Measurements from ENCODE around the gene GRK4.
"Not testable (repeated sequence)": the region's sequence is repeated elsewhere in the genome, so short reads cannot be mapped to it uniquely, and the experiment has no call there.

GRK4 gene

GRCh38 chr4:3043282-3044020 is 80.1 kb downstream of the GRK4 start:
- DNase-seq = no peak

- no peak for DNase-seq
Observed at GRCh38 chr4:3044870-3045819, 81.8 kb downstream of the GRK4 start.

DNA sequence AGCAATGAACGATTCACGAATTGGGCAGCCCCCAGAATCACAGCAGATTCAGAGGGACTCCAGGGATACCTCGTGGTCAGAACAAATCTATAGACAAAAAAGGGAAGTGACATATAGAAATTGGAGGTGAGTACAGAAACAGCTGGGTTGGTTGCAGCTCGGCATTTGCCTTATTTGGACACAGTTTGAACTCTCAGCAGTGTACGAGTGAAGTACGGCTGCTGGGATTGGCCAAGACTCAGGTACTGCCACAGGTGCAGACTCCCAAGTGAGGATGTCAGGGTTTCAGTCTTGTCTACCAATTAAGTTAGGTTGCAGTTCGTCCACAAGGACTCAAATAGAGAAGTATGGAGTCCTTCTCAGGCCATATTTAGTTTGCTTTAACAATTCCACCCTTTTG is 82.8 kb downstream of the GRK4 start:
- DNase-seq = no peak

DNA sequence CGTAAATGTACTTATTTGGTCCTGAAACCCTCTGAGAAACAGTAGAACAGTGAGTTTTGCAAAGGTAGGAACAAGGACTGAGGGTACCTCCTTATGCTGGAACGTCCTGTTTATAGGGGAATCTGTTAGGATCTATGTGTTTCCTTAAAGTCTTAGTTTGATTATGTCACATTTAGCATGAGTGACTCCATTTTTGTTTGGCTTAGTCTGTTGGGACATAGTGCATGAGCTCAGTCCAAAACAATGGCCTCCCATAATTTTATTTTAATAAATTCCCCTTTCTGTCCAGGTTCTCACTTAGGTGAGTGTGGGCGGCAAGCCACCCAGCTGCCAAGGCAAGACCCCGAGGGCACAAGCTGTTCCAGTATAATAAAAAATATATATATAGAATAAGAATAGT is 83.3 kb downstream of the GRK4 start:
- DNase-seq = no peak

- peak; percentile 56 for DNase-seq
Observed at GRCh38 chr4:3047464-3048286, 84.3 kb downstream of the GRK4 start.

DNA sequence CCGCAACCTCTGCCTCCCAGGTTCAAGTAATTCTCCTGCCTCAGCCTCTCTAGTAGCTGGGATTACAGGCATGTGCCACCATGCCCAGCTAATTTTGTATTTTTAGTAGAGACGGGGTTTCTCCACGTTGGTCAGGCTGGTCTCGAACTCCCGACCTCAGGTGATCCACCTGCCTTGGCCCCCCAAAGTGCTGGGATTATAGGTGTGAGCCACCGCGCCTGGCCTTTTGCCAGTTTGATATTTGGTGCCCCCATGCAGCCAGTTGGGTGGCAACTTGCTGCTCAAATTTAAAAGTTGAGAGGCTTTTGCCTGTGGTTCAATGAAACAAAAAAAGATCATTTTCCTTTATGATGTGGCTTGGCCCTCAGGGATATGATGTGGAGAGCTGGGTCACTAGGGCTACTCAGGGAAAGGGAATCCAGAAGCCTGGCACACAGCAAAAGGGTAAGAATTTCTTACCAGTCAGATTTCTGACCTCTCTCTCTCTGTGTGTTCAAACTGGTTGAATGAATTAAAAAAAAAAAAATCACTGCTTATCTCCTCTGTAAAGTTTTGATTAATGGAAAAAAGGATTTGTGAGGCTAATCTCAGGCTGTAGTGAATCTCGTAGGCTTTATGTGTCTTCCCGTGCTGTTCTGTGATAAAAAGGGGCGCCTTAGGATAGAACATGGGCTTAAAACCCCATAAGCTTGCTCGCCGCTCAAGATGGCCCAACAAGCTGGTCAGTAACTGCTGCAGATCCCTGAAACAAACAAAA is 87.9 kb downstream of the GRK4 start:
- not testable (repeated sequence) for DNase-seq

DNA sequence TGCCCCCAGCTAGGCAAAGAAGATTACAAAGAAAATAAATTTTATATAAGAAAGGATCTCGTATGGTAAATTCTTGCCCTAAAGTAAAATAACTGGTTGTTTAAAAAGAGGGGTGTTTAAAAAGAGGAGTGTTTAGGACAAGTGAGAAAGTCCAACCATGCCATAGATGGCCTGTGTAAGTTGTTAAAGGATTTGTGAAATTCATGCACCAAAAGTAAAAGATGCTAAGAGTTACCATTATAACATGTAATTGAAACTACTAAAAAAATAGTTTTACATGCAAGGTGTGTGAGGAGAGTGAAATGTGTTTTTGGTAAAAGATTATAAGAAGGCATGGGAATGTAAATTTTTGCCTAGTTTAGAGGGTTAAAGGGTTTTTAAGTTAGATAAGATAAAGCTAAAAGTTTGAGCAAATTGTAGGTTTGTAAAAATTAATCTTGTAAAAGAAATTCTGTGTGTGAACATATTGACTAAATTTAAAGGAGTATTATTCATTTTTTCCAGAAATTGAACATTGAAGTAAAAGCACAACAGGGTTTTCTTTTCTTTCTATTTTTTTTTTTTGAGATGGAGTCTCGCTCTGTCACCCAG is 90.9 kb downstream of the GRK4 start:
- no peak for DNase-seq

- no peak for DNase-seq
Observed at GRCh38 chr4:3059943-3060342, 96.6 kb downstream of the GRK4 start.

GRCh38 chr4:3060946-3061345 is 97.6 kb downstream of the GRK4 start:
- DNase-seq = no peak

- no peak for DNase-seq
Observed at GRCh38 chr4:3062471-3062870, 99.1 kb downstream of the GRK4 start.

DNA sequence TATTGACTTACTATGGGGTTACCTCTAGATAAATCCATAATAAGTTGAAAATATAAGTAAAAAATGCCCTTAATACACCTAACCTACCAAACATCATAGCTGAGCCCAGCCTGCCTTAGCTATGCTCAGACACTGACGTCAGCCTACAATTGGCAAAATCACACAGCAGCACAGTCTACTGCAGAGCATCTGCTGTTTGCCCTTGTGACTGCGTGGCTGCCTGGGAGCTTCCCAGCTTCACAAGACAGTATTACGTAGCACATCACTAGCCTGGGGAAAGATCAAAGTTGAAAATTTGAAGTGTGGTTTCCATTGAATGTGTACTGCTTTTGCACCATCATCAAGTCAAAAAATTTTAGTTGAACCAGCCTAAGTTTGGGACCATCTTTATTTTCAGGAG is 102.2 kb downstream of the GRK4 start:
- no peak for DNase-seq

DNA sequence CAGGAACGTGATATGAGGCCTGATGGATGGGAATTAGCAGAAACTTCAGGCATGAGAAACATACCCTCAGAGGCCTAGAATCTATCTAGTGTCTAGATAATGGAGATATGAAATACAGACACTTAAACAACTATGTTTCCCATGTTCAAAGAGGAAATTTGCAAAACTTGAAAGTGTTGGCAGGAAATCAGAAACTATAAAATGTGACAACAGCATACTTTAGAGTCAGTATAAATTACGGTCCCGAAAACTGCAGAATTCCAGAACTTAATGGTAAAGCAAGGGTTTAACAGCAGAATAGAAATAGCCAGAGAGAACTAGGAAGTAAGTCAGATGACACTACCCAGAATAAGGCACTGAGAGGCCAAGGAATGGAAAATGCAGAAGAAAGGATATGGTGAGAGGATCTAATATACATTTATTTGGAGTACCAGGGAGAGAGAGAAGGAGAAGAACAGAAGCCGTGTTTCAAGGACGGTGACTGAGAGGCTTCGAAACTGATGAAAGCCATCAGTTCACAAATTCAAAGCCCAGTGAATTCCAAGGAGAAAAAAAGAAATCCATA is 103.5 kb downstream of the GRK4 start:
- DNase-seq = no peak

- DNase-seq = no peak
Observed at GRCh38 chr4:3067473-3068001, 104.2 kb downstream of the GRK4 start.

DNA sequence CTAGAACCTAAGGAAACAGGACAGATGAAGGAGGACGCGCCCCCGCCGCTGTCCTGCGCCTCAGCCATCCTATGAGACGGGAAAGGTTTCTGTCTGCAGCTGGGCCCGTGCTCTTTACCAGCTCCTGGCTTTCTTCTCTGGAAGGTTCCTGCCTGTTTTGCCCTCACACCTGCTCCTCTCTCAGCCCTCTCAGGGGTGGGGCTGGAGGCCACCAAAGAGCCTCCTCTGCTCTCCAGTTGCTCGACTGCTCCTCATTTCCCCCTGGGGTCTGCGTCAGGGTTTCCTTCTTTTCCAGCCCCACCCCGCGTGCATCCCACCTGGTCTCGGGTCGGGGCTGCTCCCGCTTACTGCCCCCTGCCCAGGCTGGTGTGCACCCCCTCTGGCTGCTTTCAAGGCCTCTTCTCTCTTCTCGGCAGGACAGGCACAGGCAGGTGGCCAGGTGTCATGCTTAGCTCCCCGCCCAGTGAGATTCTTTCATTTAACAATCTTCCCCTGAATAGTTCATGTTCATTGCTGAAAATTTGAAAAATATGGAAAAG is 106.4 kb downstream of the GRK4 start:
- no peak for DNase-seq

- DNase-seq = no peak
Observed at GRCh38 chr4:3070709-3071500, 107.5 kb downstream of the GRK4 start.

DNA sequence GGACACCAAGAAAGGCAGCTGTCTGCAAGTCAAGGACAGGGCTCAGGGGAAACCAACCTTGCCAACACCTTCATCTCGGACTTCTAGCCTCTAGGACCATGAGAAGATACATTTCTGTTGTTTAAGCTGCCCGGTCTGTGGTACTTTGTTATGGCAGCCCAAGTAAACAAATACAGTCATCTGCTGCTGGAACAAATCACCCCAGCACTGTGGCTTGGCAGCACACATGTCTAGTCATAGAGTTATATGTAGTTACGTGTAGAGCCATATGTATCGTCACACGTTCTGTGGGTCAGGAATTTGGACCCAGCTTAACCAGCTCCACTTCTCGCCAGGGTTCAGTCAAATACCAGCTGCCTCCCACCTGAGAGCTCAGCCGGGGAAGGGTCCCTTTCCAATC is 108.4 kb downstream of the GRK4 start:
- DNase-seq = no peak

GRCh38 chr4:3073158-3074077 is 110.0 kb downstream of the GRK4 start:
- DNase-seq = no peak

DNA sequence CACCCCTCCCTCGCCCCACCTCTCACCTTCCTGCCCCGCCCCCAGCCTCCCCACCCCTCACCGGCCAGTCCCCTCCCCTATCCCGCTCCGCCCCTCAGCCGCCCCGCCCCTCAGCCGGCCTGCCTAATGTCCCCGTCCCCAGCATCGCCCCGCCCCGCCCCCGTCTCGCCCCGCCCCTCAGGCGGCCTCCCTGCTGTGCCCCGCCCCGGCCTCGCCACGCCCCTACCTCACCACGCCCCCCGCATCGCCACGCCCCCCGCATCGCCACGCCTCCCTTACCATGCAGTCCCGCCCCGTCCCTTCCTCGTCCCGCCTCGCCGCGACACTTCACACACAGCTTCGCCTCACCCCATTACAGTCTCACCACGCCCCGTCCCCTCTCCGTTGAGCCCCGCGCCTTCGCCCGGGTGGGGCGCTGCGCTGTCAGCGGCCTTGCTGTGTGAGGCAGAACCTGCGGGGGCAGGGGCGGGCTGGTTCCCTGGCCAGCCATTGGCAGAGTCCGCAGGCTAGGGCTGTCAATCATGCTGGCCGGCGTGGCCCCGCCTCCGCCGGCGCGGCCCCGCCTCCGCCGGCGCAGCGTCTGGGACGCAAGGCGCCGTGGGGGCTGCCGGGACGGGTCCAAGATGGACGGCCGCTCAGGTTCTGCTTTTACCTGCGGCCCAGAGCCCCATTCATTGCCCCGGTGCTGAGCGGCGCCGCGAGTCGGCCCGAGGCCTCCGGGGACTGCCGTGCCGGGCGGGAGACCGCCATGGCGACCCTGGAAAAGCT is 110.9 kb downstream of the GRK4 start, which contains the start of the genes HTT and HTT-AS:
HTT (plus strand) TSS at position 604 of the 768 bp plus-strand sequence; CDS start at position 749, 145 bp downstream.
HTT-AS (minus strand) TSS at position 461 of the 768 bp plus-strand sequence.
- peak; percentile 88 for DNase-seq
